22Rv1 (cell line): ENCODE measurements around the gene TRPM3.

Experiments used
- H3K27ac ChIP-seq: fragments of 450-650 bp; 2 replicates; pipeline ENCODE4 v1.5.1; 2017
- ZFX ChIP-seq: fragments of 450-650 bp; IDR thresholded peaks from 2 replicates; pipeline ENCODE4 v1.6.1; 2017; ENCODE audit warnings: antibody characterized with exemption, borderline replicate concordance
- TF ChIP-seq, protein P1 (sequence below): fragments of 450-650 bp; IDR thresholded peaks from 2 replicates; pipeline ENCODE4 v1.5.1; 2017; ENCODE audit warnings: mild to moderate bottlenecking

TRPM3 gene

GRCh38 chr9:70868041-70868440 lies 253.4 kb downstream of the TRPM3 start:
- no peak for TF ChIP-seq ZFX
- TF ChIP-seq, protein P1, sequence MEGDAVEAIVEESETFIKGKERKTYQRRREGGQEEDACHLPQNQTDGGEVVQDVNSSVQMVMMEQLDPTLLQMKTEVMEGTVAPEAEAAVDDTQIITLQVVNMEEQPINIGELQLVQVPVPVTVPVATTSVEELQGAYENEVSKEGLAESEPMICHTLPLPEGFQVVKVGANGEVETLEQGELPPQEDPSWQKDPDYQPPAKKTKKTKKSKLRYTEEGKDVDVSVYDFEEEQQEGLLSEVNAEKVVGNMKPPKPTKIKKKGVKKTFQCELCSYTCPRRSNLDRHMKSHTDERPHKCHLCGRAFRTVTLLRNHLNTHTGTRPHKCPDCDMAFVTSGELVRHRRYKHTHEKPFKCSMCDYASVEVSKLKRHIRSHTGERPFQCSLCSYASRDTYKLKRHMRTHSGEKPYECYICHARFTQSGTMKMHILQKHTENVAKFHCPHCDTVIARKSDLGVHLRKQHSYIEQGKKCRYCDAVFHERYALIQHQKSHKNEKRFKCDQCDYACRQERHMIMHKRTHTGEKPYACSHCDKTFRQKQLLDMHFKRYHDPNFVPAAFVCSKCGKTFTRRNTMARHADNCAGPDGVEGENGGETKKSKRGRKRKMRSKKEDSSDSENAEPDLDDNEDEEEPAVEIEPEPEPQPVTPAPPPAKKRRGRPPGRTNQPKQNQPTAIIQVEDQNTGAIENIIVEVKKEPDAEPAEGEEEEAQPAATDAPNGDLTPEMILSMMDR, result no peak
- no peak overlapping the region for H3K27ac ChIP-seq

DNA sequence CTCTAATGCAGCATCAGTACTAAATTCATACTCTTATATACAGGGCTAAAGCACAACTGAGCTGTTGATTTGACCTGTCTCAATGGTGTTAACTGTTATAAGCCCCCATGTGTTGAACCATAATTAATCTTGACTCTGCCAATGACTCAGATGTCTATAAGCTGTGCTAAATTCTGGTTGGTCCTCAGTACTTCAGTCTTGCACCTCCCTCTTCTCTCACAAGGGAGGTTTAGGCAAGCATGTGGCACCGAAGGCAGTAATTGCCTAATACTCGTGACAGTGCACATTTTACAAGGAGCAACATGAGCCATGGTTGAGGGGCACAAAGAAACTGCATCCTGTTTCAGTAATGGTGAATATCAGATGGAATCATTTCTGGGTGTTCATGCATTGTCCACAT lies 255.9 kb downstream of the TRPM3 start:
- H3K27ac ChIP-seq, result no peak overlapping the region
- TF ChIP-seq, protein P1, result no peak
- TF ChIP-seq ZFX, result no peak

- TF ChIP-seq, protein P1, result no peak
- TF ChIP-seq ZFX, result no peak
- H3K27ac ChIP-seq, result no peak overlapping the region
Measured at GRCh38 chr9:70861797-70862196, 259.6 kb downstream of the TRPM3 start.

DNA sequence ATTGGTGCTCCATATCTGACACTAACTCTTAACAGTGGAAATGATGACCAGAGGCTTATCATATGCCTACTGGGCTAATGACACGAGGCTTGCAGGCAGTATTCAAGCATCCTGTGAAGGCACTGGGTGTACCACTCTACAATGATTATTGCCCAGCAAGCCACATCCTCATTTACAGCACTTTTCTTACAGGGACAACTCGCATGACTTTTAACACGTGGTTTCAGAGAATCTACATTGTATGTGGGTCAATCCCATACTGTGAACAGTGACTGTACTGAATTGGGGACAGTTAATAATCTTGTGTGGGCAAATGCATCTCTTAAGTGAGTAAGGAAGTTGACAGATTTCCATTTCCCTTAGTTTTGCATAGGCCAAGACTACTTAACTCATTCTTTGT lies 260.0 kb downstream of the TRPM3 start:
- H3K27ac ChIP-seq, result no peak overlapping the region
- TF ChIP-seq ZFX, result no peak
- TF ChIP-seq, protein P1, result no peak

- TF ChIP-seq, protein P1, result no peak
- no peak for TF ChIP-seq ZFX
- no peak overlapping the region for H3K27ac ChIP-seq
Measured at GRCh38 chr9:70859694-70860093, 261.7 kb downstream of the TRPM3 start.

DNA sequence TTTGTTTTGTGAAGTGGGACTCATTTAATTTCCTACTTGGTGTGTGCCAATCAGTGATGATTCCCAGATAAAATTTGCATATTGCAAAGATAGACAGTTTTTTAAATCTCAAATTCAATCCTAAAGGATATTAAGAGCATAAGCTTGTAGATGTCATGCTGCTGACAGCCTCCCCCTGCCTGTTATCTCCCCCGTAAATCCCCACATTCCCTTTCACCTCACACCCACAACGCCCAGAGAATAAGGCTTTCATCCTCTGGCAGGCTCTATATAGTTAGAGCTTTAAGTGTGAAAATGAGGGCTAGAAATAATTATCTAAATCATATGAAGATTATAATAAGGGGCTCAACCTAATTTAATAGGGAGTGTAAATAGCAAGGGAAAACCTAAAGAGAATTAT lies 265.0 kb downstream of the TRPM3 start:
- TF ChIP-seq ZFX, result no peak
- TF ChIP-seq, protein P1, result no peak

GRCh38 chr9:70852711-70853240 lies 268.6 kb downstream of the TRPM3 start:
- no peak for TF ChIP-seq ZFX
- TF ChIP-seq, protein P1, result no peak
- H3K27ac ChIP-seq, result no peak overlapping the region

More for the DNA sequence above, 265.0 kb downstream of the TRPM3 start:
- H3K27ac ChIP-seq, result no peak overlapping the region
